PFSK-1 (cell line): ENCODE results near the gene SLC13A2.

Experiments
- TAF1 ChIP-seq: IDR thresholded peaks from 2 replicates; pipeline ENCODE4 v1.6.1; 2012; ENCODE audit warnings: low read length, control low read depth, borderline replicate concordance; ENCODE audit not compliant: insufficient read depth
- TF ChIP-seq, protein P1 (sequence below), 2 experiments: IDR thresholded peaks; 2 replicates each; pipeline versions ENCODE4 v1.6.1 to v1.8.0; 2011 to 2012; ENCODE audit warnings: low read depth in 2 of 2, low read length in 2 of 2, control low read depth in 1 of 2, inconsistent platforms in 1 of 2, mild to moderate bottlenecking in 1 of 2, moderate library complexity in 1 of 2; ENCODE audit not compliant: insufficient read depth in 1 of 2

DNA sequence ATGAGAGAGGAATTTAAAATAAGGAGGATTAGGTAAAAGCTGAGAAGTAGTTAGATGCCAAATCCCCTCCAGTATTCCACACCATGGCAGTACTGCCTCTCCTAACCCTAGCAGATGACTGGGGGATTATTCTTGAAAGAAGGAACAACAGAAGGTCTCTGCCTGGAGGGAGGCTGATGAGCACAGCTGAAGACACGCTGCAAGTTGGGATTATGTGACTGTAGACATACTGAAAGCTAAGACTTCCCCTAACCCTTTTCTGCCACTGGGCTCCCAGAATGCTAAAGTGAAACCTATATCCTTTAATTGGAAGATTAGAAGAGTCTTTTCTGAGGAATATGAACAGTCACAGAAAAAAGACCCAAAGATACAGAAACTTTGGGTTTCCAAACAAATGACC, 39.7 kb upstream of the SLC13A2 start:
- TF ChIP-seq, protein P1, sequence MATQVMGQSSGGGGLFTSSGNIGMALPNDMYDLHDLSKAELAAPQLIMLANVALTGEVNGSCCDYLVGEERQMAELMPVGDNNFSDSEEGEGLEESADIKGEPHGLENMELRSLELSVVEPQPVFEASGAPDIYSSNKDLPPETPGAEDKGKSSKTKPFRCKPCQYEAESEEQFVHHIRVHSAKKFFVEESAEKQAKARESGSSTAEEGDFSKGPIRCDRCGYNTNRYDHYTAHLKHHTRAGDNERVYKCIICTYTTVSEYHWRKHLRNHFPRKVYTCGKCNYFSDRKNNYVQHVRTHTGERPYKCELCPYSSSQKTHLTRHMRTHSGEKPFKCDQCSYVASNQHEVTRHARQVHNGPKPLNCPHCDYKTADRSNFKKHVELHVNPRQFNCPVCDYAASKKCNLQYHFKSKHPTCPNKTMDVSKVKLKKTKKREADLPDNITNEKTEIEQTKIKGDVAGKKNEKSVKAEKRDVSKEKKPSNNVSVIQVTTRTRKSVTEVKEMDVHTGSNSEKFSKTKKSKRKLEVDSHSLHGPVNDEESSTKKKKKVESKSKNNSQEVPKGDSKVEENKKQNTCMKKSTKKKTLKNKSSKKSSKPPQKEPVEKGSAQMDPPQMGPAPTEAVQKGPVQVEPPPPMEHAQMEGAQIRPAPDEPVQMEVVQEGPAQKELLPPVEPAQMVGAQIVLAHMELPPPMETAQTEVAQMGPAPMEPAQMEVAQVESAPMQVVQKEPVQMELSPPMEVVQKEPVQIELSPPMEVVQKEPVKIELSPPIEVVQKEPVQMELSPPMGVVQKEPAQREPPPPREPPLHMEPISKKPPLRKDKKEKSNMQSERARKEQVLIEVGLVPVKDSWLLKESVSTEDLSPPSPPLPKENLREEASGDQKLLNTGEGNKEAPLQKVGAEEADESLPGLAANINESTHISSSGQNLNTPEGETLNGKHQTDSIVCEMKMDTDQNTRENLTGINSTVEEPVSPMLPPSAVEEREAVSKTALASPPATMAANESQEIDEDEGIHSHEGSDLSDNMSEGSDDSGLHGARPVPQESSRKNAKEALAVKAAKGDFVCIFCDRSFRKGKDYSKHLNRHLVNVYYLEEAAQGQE (IDR thresholded peaks at IDR 0.05; ENCODE audit: insufficient read depth in 1 of 2, low read depth in 2 of 2, low read length in 2 of 2): no peak
- no peak for TF ChIP-seq TAF1
